ENCODE measurements around the gene OR2A42. TPM values are rescaled to one million over a fixed set of nuclear protein-coding genes. Genes with fewer than 3 reads are reported as not detected.
"Not testable (repeated sequence)": the region's sequence is repeated elsewhere in the genome, so short reads cannot be mapped to it uniquely, and the experiment has no call there.

OR2A42 gene
- total RNA-seq, 2 donors from 2014 or later, result not detected

- not testable (repeated sequence) for H3K9me3 Mint-ChIP-seq; H3K4me3 ChIP-seq (ENCODE audit: low read length); H3K27me3 ChIP-seq (ENCODE audit: control insufficient read depth, insufficient read depth, low read length, poor library complexity, severe bottlenecking); H3K36me3 Mint-ChIP-seq (ENCODE audit: low read depth); H3K9ac ChIP-seq (ENCODE audit: extremely low read depth, low read length, poor library complexity, severe bottlenecking); H3K27ac Mint-ChIP-seq; H3K36me3 ChIP-seq (ENCODE audit: control insufficient read depth, insufficient read depth, low read length); H3K4me1 Mint-ChIP-seq; H3K4me3 Mint-ChIP-seq; H3K27ac ChIP-seq (ENCODE audit: low read depth, low read length); DNase-seq; H3K4me1 ChIP-seq (ENCODE audit: control insufficient read depth, insufficient read depth, low read length); H3K9me3 ChIP-seq (ENCODE audit: control insufficient read depth, low read length); H3K27me3 Mint-ChIP-seq (ENCODE audit: insufficient read depth)
- no CpG with 5 or more reads among the region's 6 CpGs for WGBS, 2 experiments (ENCODE audit: insufficient coverage in 1 of 2, insufficient read length in 1 of 2)
These were observed 45.0 kb downstream of the OR2A42 start for GRCh38 chr7:144194453-144194852.

DNA sequence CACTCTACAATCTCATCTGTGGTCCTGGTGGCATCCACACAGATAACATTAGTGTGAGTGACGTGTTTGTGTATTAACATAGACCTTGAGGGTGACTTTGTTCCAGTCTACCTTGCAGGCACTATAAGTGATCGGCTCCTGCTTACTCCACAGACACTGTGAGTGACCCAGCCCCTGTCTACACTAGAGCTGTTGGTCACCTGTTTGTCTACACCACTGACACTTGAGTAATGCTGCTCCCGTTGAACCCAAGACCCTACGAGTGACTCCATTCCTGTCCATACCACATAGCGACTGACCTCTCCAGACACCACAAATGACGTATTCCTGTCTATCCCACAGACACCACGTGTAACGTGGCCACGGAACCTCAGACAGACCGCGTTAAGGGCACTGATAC lies 45.6 kb downstream of the OR2A42 start:
- not testable (repeated sequence) for H3K27ac Mint-ChIP-seq; H3K9me3 ChIP-seq (ENCODE audit: control insufficient read depth, low read length); H3K4me1 Mint-ChIP-seq; H3K36me3 ChIP-seq (ENCODE audit: control insufficient read depth, insufficient read depth, low read length); DNase-seq; H3K9ac ChIP-seq (ENCODE audit: extremely low read depth, low read length, poor library complexity, severe bottlenecking); H3K27me3 ChIP-seq (ENCODE audit: control insufficient read depth, insufficient read depth, low read length, poor library complexity, severe bottlenecking); H3K36me3 Mint-ChIP-seq (ENCODE audit: low read depth); H3K4me3 ChIP-seq (ENCODE audit: low read length); H3K9me3 Mint-ChIP-seq; H3K27ac ChIP-seq (ENCODE audit: low read depth, low read length); H3K27me3 Mint-ChIP-seq (ENCODE audit: insufficient read depth); H3K4me3 Mint-ChIP-seq; H3K4me1 ChIP-seq (ENCODE audit: control insufficient read depth, insufficient read depth, low read length)
- WGBS, 2 experiments (ENCODE audit: insufficient coverage in 1 of 2, insufficient read length in 1 of 2), result no CpG with 5 or more reads among the region's 11 CpGs

GRCh38 chr7:144188578-144189171 lies 50.7 kb downstream of the OR2A42 start:
- not testable (repeated sequence) for H3K27me3 ChIP-seq (ENCODE audit: control insufficient read depth, insufficient read depth, low read length, poor library complexity, severe bottlenecking); H3K4me3 ChIP-seq (ENCODE audit: low read length); H3K9me3 ChIP-seq (ENCODE audit: control insufficient read depth, low read length); H3K9me3 Mint-ChIP-seq; DNase-seq; H3K27ac Mint-ChIP-seq; H3K4me1 Mint-ChIP-seq; H3K4me1 ChIP-seq (ENCODE audit: control insufficient read depth, insufficient read depth, low read length); H3K27ac ChIP-seq (ENCODE audit: low read depth, low read length); H3K9ac ChIP-seq (ENCODE audit: extremely low read depth, low read length, poor library complexity, severe bottlenecking); H3K27me3 Mint-ChIP-seq (ENCODE audit: insufficient read depth); H3K4me3 Mint-ChIP-seq; H3K36me3 Mint-ChIP-seq (ENCODE audit: low read depth); H3K36me3 ChIP-seq (ENCODE audit: control insufficient read depth, insufficient read depth, low read length)
- WGBS, 2 experiments (ENCODE audit: insufficient coverage in 1 of 2, insufficient read length in 1 of 2), result no CpG with 5 or more reads among the region's 3 CpGs

DNA sequence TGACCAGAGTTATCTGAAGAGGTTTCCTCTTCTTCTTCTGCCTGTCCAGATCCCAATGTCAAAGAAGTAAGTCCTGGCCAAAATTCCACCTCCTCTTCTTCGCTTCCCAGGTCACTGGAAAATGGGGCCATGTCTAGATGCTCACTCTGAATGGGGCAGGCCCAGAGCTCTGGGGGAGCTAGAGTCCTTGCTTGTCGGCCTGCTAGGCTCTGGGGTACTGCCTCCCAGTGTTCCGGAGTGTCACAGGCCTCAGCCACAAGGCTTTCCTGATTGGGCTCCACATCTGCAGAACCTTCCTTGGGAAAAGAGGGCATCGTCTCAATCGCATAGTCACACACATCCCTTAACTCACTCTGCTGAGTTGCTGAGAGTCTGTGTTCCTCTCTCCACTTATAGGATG lies 51.6 kb downstream of the OR2A42 start:
- H3K36me3 Mint-ChIP-seq (ENCODE audit: low read depth); H3K27me3 Mint-ChIP-seq (ENCODE audit: insufficient read depth); DNase-seq; H3K27ac Mint-ChIP-seq; H3K36me3 ChIP-seq (ENCODE audit: control insufficient read depth, insufficient read depth, low read length); H3K27me3 ChIP-seq (ENCODE audit: control insufficient read depth, insufficient read depth, low read length, poor library complexity, severe bottlenecking); H3K4me3 ChIP-seq (ENCODE audit: low read length); H3K4me3 Mint-ChIP-seq; H3K27ac ChIP-seq (ENCODE audit: low read depth, low read length); H3K4me1 Mint-ChIP-seq; H3K9me3 ChIP-seq (ENCODE audit: control insufficient read depth, low read length); H3K9ac ChIP-seq (ENCODE audit: extremely low read depth, low read length, poor library complexity, severe bottlenecking); H3K4me1 ChIP-seq (ENCODE audit: control insufficient read depth, insufficient read depth, low read length); H3K9me3 Mint-ChIP-seq: not testable (repeated sequence)
- WGBS, 2 experiments (ENCODE audit: insufficient coverage in 1 of 2, insufficient read length in 1 of 2), result no CpG with 5 or more reads among the region's 5 CpGs

DNA sequence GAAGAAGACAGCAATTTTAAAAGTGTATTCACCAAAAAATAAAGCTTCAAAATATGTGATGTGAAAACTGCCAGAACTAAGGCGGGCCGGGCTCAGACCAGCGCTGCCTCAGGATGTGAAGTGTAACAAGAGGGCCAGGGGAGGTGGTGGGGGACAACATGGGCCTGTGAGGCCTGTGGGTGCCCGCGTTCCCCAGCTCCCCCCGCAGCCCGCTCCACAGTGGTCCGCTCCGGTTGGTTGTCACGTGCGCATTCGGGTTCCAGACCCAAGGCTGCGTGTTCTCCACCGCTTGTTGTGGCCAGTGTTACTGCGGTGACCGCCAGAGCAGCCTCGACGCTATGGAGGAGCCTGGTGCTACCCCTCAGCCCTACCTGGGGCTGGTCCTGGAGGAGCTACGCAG lies 56.2 kb downstream of the OR2A42 start, which contains the start of gene CTAGE4:
Gene CTAGE4 (plus strand): TSS at position 301 of the 400 bp plus-strand sequence. CDS start 38 bp downstream, at position 339.
- H3K27me3 Mint-ChIP-seq (ENCODE audit: insufficient read depth); H3K4me3 Mint-ChIP-seq; H3K36me3 Mint-ChIP-seq (ENCODE audit: low read depth); H3K27ac Mint-ChIP-seq; H3K27ac ChIP-seq (ENCODE audit: low read depth, low read length); H3K36me3 ChIP-seq (ENCODE audit: control insufficient read depth, insufficient read depth, low read length); H3K27me3 ChIP-seq (ENCODE audit: control insufficient read depth, insufficient read depth, low read length, poor library complexity, severe bottlenecking); H3K9me3 Mint-ChIP-seq; H3K4me3 ChIP-seq (ENCODE audit: low read length); H3K4me1 Mint-ChIP-seq; H3K9me3 ChIP-seq (ENCODE audit: control insufficient read depth, low read length); H3K9ac ChIP-seq (ENCODE audit: extremely low read depth, low read length, poor library complexity, severe bottlenecking); DNase-seq; H3K4me1 ChIP-seq (ENCODE audit: control insufficient read depth, insufficient read depth, low read length): not testable (repeated sequence)
- no CpG with 5 or more reads among the region's 19 CpGs for WGBS, 2 experiments (ENCODE audit: insufficient coverage in 1 of 2, insufficient read length in 1 of 2)

- H3K4me3 Mint-ChIP-seq; H3K36me3 Mint-ChIP-seq (ENCODE audit: low read depth): not testable (repeated sequence)
These were observed 60.3 kb downstream of the OR2A42 start for GRCh38 chr7:144179165-144179479.

More at GRCh38 chr7:144179165-144179479, 60.3 kb downstream of the OR2A42 start:
- H3K36me3 ChIP-seq (ENCODE audit: control insufficient read depth, insufficient read depth, low read length); H3K9me3 Mint-ChIP-seq; H3K27ac Mint-ChIP-seq; H3K9ac ChIP-seq (ENCODE audit: extremely low read depth, low read length, poor library complexity, severe bottlenecking); H3K27ac ChIP-seq (ENCODE audit: low read depth, low read length); H3K4me1 ChIP-seq (ENCODE audit: control insufficient read depth, insufficient read depth, low read length); H3K27me3 Mint-ChIP-seq (ENCODE audit: insufficient read depth); H3K4me3 ChIP-seq (ENCODE audit: low read length); DNase-seq; H3K4me1 Mint-ChIP-seq; H3K27me3 ChIP-seq (ENCODE audit: control insufficient read depth, insufficient read depth, low read length, poor library complexity, severe bottlenecking); H3K9me3 ChIP-seq (ENCODE audit: control insufficient read depth, low read length): not testable (repeated sequence)
- no CpG with 5 or more reads among the region's 2 CpGs for WGBS, 2 experiments (ENCODE audit: insufficient coverage in 1 of 2, insufficient read length in 1 of 2)

Measured in endodermal cell (in vitro differentiated cells).